SIG-M5 treated with dmso at 0.1 percent for 504 hours (cell line): ENCODE data around the gene SYT13.

ENCODE experiments used
- DNase-seq: peaks from one replicate; lab custom pipeline; 2025; ENCODE audit not compliant: unreplicated experiment; lab: John Stamatoyannopoulos, UW

SYT13 gene

DNA sequence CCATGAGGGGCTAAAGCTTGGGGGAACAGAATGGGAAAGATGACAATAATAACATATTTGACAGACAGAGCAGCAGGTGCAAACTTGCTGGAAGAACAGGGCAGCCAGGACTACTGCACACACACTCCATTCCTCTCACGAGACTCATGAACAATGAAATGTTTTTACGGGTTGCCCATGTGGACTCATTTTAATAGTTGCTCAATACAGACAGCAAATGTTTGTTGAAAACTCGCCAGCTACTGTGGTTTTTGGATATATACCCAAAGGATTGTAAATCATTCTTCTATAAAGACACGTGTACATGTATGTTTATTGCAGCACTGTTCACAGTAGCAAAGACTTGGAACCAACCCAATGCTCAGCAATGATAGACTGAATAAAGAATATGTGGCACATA lies 10.3 kb downstream of the SYT13 start:
- no peak for DNase-seq

DNA sequence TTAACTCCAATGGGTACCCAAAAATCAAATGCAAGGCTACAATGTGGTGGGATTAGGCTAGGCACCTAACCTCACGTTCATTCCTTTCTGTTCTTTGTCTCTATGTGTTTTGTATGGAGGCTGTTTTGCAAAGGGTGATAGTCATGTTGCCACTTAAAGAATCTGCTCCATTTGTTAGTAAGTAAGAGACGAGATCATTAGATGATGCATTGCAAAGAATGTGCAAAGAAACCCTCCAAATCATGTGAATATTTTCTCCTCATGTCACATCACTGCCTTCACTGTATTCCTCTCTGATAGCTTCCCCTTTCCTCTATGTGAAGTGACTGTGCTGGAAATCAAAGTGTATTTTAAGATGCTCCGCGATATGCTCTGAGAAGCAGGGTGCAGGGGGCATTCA lies 11.9 kb downstream of the SYT13 start:
- DNase-seq: no peak

DNA sequence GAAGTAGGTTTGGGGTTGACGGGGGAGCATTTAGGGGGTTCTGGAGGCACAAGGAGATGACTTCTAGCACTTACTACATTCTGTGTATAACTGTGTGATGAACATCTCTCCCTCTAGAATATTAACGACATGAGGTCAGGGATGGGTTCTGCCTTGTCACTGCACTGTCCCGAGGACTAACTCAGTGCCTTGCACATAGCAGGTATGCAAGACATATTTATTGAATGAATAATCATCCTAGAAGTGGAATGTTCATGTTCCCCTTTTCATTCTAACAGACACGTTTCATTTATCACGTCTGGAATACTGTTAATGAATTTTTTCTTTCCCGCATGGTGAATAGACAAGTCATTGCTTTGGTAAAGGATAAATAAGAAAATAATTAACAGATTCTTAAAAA lies 12.6 kb downstream of the SYT13 start:
- no peak for DNase-seq

DNA sequence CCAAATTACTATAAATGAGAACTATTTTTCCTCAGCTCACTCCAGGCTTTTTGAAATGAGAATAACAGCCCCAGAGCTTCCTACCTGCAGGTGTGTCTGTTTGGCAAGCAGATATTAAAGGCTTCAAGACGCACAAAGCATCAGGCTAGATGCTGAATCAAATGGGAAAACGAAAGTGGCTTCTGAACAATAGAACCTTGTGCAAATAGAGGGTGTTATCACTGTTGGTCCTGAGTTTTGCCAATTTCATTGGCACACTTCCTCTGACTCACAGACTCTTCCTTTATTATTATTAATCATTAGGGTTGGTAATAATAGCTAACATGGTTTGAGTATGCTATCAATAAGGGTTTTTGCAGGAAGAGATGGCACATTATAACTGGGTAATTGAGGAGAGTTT lies 13.4 kb downstream of the SYT13 start:
- DNase-seq: no peak

DNA sequence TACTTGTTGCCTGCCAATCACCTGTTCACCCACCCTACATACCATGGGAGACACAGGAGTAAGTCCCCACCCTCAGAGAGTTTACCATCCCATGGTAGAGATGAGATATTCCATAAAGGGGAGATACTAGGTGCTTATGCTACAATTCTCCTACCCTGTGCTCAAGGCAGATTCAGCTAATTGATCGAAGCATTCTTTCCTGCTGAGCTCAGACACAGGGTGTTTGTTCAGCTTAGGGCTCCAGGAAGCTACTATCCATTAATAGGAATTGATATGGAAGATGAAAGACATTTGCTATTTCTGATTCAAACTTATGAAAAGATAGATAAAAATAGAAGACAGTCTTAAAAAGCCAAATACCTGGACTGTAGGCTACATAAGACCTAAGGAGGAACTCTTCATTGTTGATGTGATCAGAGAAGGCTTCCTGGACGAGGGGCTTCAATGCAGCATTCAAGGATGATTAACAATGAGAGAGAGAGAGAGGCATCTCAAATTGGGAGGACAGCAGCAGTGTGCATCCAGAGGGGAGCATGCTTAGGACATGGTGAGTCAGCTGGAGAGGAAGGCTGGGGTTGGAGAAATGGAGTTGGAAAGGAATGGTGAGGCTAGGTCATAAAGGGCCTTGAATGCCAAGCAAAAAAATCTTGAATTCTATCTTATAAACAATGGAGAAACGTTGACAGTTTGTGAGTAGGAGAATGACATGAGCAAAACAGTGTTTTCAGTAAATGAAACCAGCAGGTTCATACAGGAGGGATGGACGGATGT lies 15.0 kb downstream of the SYT13 start:
- DNase-seq: no peak

DNA sequence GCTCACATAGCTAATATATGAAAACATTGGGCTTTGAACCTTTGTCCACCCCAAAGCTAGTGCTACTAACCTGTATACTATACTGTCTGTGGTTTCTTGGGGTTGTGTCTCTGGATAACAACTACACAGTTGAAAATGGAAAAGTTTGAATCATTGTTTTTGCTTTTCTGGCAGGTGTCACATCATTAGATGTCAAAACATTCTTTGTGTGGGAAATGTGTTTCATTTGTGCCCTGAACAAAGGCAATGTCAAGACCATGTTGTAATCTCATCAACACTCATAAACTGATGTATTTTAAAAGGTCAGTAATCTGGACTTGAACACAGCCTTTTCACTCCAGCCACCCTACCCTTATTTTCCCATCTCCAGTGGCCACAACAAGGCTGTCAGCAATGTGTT lies 16.5 kb downstream of the SYT13 start:
- DNase-seq: no peak

DNA sequence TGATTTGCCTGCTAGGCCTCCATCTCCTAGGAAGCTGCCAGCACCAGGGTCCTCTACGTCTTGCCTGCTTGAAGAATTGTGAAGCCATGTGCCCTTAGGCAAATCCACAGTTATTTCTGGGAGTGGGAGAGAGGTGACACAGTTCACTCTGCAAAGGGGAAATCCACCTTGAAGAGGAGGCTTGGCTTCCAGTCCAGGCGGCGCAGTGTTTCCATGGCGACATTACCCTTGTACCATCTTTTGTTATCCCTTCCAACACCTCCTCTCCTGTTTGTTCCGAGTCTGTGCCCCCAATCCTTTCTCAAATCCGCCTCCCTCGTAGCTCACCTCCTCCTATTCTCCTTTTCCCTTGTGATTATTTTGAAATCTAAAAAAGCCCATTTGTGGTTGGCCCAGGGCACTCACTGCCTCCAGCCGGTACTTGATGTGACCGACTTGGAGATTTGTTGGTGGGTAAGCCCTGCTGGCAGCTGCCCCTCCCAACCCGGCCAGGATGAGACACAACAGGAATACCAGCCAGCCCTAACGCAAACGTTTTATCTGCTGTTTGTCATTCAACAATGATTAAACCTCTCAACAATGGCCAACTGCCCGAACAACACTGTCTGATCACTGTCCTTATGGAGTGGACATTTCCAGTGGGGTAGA lies 18.4 kb downstream of the SYT13 start:
- DNase-seq: no peak

DNA sequence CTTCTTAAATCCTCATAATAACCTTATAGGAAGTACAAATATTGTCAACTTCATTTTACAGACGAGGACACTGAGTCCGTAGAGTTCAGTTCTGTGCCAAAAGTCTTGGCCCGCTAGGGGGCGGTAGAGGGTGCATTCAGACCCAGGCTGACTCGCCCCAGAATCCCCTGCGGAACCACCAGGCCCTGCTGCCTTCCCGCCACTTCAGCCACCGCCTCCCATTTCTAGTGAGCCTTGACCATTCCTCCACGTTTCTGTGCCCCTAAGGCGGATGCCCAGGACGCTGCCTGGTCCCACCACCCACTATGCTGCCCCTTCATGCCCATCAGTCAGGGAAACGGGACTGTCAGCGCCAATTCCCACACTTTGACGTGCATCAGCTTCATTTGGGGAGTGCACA lies 19.1 kb downstream of the SYT13 start:
- no peak for DNase-seq

DNA sequence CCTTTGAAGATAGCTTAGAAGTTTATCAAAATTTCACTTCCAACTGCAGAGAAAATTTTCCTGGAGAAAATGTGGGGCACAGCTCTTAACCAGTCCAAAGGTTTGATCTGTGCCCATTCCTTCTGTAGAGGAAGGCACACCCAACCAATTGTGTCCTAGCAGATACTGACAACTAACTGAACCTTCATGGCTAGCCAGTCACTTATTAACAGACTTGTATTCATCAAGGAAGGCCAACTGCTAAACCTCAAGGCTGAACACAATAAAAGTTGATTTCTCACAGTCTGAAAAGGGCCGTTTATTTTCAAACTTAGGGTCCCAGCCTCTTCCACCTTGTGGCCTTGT lies 19.5 kb downstream of the SYT13 start:
- no peak for DNase-seq

DNA sequence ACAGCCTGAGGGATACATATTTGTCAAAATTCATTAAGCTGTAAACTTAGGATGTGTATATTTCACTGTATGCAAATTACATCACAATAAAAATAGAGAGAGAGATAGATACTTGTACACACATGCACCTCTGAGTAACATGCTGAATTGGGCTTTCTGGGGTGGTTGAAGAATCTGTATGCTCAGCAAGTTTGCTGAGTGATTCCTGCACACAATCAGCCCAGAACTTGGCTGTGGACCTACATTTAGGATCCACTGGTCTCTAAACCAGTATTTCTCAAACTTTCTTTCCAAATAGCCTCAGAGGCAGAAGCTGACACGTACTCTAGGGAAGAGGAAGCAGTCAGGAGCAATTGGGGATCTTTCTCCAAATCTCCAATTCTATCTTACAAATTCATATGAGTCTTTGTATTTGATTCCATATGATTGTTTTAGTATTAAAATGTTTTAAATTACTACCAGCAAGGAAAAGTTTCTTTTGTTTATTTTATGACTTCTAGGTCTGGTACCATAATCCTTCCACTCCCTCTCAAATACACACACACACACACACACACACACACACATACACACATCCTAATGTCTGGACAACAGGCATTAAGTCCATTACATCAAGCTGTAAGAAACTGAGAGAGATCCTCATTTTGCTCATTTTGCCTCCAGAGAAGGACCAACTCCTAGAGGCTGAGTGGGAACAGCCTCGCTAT lies 20.0 kb downstream of the SYT13 start:
- DNase-seq: no peak

DNA sequence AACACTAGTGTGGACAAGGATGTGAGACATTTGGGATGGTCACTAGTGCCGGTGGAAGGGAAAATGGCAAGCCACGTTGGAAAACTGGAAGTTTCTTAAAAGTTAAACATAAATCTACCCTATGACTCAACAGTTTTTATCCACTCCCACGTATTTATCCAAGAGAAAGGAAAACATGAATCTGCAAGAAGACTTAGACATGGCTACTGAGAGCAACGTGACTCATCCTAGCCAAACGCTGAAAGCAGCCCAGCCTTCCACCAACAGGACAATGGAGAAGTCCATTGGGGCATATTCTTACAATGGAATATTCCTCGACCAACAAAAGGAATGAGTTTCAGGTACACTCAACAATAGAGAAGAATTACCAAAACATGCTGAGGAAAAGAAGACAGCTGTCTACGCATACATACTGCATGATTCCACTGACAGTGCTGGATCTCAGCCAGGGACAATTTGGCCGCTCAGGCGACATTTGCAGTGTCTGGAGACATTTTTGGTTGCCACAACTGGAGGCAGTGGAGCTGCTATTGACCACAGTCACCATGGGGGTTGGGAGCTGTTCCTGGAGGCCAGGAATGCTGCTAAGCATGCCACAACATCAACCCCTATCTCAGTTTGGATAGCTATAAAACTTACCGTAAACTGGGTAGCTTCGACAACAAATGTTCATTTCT lies 21.2 kb downstream of the SYT13 start:
- DNase-seq: no peak

DNA sequence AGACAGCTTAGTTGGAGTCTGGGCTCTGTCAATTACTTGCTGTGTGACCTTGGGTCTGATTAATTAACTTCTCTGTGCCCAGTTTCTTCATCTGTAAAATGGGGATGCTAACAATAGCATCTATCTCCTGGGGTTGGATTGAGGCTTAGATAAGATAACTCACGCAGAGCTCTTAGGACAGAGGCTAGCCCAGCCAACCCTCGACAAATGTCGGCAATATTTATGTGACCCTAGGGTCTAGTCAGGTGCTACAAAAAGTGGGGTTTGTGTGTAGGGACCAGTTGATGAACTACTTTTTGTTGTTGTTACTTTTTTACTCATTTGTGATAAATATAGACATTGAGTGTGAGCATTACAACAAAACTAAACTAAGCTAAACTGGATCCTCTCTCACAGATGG lies 22.4 kb downstream of the SYT13 start:
- no peak for DNase-seq

DNA sequence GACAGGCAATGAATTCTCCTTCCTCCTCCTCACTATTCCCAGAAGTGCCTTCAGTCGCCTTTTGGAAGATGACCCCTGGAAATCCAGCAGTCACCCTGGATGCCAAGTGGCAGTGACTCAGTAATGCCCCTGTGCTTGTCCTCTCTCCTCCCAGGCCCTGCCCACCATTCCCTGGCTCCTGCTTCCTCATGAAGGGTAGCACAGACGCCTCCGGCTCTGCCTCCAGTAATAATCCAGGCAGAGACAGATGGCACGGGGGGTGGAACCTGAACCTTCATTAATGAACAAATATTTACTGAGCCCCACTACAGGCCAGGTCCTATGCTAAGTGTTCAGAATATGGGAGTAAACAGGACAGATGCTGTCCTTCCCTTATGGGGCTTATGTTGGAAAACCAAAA lies 23.2 kb downstream of the SYT13 start:
- no peak for DNase-seq

DNA sequence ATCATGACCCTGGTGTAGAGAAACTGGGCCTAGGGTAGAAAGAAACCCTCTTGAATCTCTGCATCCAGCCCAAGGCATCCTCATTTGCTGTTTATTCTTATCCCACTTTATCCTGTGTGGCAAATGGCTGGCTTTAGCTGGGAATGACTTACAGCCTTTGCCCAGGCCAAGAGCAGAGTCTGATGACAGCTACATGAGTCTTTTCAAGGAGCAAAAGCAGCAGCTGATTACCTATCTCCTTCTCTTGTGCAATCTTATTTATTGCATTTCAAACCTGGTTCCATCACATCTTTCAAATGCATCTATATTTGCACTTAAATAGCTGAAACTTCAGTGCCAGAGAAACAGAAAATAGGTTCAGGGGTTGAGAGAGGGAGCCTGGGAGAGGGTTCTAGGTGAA lies 26.1 kb downstream of the SYT13 start:
- DNase-seq: no peak

DNA sequence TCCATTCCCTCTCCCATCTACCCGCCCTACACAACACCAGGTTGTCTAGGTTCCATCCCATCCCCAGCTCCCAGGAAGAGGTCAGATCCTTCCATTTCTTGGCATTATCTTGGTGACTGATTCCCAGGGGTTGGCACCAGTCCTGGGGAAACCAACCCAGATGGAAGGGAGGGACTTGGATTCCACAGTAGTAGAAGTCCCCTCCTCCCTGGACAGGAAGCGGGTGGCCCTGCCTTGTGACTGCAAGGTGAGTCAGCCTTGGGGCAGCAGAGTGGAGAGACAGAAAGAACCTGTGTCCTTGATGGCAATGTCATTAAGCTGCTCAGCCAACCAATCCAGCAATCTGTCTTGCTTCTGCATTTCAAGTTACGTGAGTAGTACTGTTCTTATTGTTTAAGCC lies 26.5 kb downstream of the SYT13 start:
- no peak for DNase-seq

DNA sequence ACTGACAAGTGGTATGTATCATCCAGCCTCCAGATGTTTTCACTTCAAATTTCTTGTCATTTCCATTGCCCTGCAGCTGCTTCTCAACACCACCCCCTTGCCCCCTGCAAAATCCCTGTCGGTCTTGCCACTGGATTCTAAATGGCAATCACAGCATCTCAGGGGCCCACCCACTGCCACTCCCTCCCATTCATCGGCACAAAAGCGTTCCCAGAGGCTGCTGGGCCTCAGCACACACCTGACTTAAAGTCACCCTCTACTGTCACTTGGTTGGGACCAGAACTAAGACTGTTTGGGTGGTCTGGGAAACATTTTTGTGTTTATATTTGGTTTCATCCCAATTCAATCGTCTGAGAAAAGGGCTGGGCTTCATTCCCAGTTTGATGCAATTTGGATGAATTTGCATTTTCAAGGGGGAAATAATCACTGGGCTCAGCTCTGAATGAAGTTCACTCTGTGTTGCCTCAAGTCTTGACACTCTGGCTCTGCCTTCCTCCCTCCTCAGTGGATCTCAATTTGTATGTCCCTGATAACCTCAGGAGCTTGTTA lies 27.1 kb downstream of the SYT13 start:
- DNase-seq: no peak

DNA sequence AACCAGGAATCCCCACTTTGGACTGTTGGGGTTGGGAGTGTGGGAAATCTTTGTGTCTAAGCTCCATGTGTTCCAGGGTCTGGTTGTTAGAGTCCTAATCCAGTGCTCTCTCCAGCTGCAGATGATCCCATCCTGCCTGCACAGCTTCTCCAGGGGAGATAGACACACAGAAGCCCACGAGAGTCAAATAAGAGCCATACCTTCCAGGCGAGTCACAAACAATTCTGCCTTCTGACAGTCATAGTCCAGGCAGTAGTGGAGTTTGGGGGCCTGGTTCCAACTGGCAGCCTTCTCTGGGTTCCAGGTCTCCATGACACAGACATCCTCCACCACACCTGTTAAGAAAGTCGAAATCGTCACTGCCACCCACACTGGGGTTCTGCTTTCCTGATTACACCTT lies 32.1 kb downstream of the SYT13 start:
- no peak for DNase-seq

DNA sequence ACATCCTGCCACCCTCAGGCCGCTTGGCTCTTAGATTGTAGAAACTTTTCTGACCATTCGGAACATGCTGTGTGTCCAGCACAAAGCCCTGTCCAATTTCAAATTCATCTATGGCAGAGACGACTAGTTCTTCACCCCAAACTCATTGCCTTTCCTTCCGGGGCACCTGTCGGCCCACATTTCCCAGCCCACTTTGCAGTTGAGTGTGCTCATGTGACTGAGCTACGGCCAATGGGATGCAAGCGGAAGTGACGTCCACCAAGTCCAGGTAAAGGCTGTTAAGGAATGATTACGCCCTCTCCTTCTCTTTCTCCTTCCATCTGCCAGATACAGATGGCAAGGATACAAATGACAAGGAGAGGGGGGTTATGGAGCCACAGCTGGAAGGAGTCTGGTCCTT lies 32.5 kb downstream of the SYT13 start:
- no peak for DNase-seq

DNA sequence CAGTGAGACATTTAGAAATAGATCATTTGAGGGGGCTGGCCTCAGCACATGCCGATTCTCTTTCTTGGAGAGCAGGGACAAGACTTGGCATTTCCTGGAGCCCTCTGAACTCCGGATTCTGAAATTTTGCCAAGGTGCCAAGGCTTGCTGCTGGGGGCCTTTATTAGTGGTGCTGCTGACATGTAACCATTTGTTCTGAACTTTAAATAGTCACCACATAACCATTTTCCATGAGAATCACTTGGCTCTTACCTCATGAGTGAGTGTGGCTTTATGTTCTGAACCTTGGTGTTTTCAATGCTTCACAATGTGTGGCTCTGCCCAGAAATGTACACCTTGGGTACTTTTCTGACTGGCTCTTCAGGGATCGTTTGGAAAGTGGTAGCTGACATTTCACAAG lies 33.3 kb downstream of the SYT13 start:
- no peak for DNase-seq

DNA sequence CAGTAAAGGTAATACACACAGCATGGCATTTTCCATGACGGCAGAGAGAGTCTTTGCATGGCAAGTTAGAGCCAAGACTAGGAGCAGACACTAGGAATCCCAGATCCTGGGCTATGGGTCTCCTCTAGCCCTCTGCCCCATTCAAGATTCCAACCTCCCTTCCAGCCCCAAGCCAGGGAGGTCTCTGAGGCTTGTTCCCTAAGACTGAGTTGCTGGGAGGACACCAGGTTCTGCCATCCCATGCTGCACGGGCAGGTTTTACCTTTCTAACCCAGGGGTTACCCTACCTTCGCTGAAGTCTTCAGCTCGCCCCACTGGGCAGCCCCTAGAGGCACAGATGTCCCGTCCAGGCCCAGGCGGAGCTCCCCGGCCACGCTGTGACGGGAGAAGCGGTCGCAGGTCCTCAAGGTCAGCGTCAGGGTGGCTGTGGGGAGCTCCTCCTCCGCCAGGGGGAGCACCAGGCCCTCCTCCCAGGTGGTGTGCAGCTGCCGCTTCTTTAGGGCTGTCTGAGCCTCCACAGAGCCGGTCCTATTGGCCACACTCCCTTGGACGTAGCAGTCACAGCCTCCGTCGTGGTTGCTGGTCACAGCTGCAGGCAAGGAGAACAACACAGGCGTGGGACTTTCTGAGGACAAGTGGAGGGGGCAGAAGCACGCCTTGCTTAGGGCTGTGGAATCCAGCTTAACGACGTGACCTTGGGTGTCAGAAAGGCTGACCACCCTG lies 33.8 kb downstream of the SYT13 start:
- DNase-seq: no peak
